ENCODE data around the gene ARX. TPM values are rescaled to one million over a fixed set of nuclear protein-coding genes. Genes with fewer than 3 reads are reported as not detected.

The ARX gene
- total RNA-seq, 1 experiment from 2014 or later: 0.22 TPM

- ATAC-seq (peak; percentile 63), DNase-seq (ENCODE audit: low read depth, low spot score) (no peak)
- no peaks in the 10 kb centered on the region for H3K9me2 ChIP-seq (ENCODE audit: insufficient read depth)
- no peaks in the 10 kb centered on the region for H4K20me1 ChIP-seq (ENCODE audit: insufficient read depth)
- no peaks in the 10 kb centered on the region for H3K9me3 ChIP-seq (ENCODE audit: control insufficient read depth in 1 of 2, insufficient read depth in 1 of 2, low read depth in 1 of 2, low read length in 2 of 2)
- no peak overlapping the region for H2AFZ ChIP-seq (ENCODE audit: low read depth, low read length, poor library complexity, severe bottlenecking)
- H3K9ac ChIP-seq (ENCODE audit: low read length): no peak overlapping the region
- no peak overlapping the region for H3K27ac ChIP-seq (ENCODE audit: low read depth, low read length)
- H3K4me3 ChIP-seq (replicated peaks in 1 of 2; ENCODE audit: low read depth in 1 of 2, low read length in 2 of 2): peak overlapping the region; percentile 40 to 54
- BruUV-seq (replicated peaks): no TSS peak
- intact Hi-C loops (cut with micrococcal nuclease): loop anchor here (2.0 kb wide), 2 partner anchors 182 to 268 kb away; no protein-coding TSS in a partner anchor
- POLR2A ChIA-PET: no interaction called here
- peak overlapping the region; percentile 78 for H3K4me2 ChIP-seq (ENCODE audit: low read length)
- H3K79me2 ChIP-seq (ENCODE audit: insufficient read depth, low read length): no peaks in the 10 kb centered on the region
- CTCF ChIA-PET: interaction anchor here (0.6 to 1.1 kb wide), 4 partner anchors 9 to 184 kb away, joined by 3 to 6 read pairs (median 4); no protein-coding TSS in a partner anchor
- H3K36me3 ChIP-seq (ENCODE audit: control insufficient read depth in 1 of 2, insufficient read depth in 2 of 2, low read length in 2 of 2): no peaks in the 10 kb centered on the region
- TF ChIP-seq RAD21 (IDR thresholded peaks at IDR 0.05; ENCODE audit: low read depth) (no peak), FOSL1 (IDR thresholded peaks at IDR 0.05; ENCODE audit: low read depth) (no peak), CEBPB (IDR thresholded peaks at IDR 0.05; ENCODE audit: low read depth) (no peak), POLR2A (IDR thresholded peaks at IDR 0.05; ENCODE audit: borderline replicate concordance, extremely low read depth, insufficient read depth, insufficient read length) (no peak), ELF1 (IDR thresholded peaks at IDR 0.05; ENCODE audit: borderline replicate concordance, low read depth) (no peak), EZH2 (IDR thresholded peaks at IDR 0.05) (no peak), CBX3 (IDR thresholded peaks at IDR 0.05; ENCODE audit: low read depth) (no peak), REST (IDR thresholded peaks at IDR 0.05; ENCODE audit: low read depth) (no peak), MAX (IDR thresholded peaks at IDR 0.05) (no peak), POLR2AphosphoS5 (IDR thresholded peaks at IDR 0.05; ENCODE audit: low read depth, low read length) (no peak), ZFX (IDR thresholded peaks at IDR 0.05) (no peak), EGR1 (IDR thresholded peaks at IDR 0.05; ENCODE audit: low read depth) (no peak), ATF3 (IDR thresholded peaks at IDR 0.05) (no peak), SIN3A (IDR thresholded peaks at IDR 0.05; ENCODE audit: low read depth) (no peak), SP1 (IDR thresholded peaks at IDR 0.05; ENCODE audit: low read depth) (no peak), EZH2phosphoT487 (IDR thresholded peaks at IDR 0.05; ENCODE audit: borderline replicate concordance) (no peak), YY1 (IDR thresholded peaks at IDR 0.05; ENCODE audit: extremely low read depth, insufficient replicate concordance, low read depth, low read length) (no peak), CTCF (IDR thresholded peaks at IDR 0.05 in 2 of 3, conservative IDR thresholded peaks at IDR 0.05 in 1 of 3; ENCODE audit: borderline replicate concordance in 1 of 3, insufficient read depth in 1 of 3, low read depth in 2 of 3, low read length in 2 of 3) (no peak), ZNF274 (IDR thresholded peaks at IDR 0.05; ENCODE audit: low read depth, low read length) (no peak)
- RAD21 ChIA-PET (ENCODE audit: low non-redundant PET in 1 of 2, low total read pairs in 2 of 2, uncharacterized antibody in 2 of 2, unreplicated experiment in 2 of 2): no interaction called here
- H3K4me1 ChIP-seq (ENCODE audit: control insufficient read depth in 1 of 2, insufficient read depth in 2 of 2, low read length in 2 of 2): peaks cover 3 to 15% of the 10 kb centered on the region in 2 experiments; a peak in 3 of 4 replicates
- H3K27me3 ChIP-seq (ENCODE audit: insufficient read depth, low read length): no peaks in the 10 kb centered on the region
Measured at GRCh38 chrX:25020391-25020904, 4.7 kb upstream of the ARX start.

Data from HCT116 (cell line).